Heart left ventricle (tissue), 16 donors: ENCODE measurements around the gene MYO16. TPM values are rescaled to one million over a fixed set of nuclear protein-coding genes. Genes with fewer than 3 reads are reported as not detected.
A peak's percentile ranks its signal among the peaks of the same experiment; 100 is the strongest.

ENCODE experiments used
- ATAC-seq, 4 donors: fragments of 200-7000 bp; cut with Tn5 transposase; one replicate each; pipeline ENCODE4 v1.9.1; 2020 to 2022; ENCODE audit warnings: moderate library complexity in 4 of 4, mild to moderate bottlenecking in 3 of 4, moderate number of reproducible peaks in 1 of 4
- DNase-seq, 5 donors: peaks; one replicate each; pipeline ENCODE4 v3.0.0-alpha.2; 2020
- H3K27ac ChIP-seq, 12 donors: fragments of 200-600 bp; sonication (generic) in 4 of 12; one replicate each; pipeline versions ENCODE4 v1.5.0 to v1.8.0; 2016 to 2022; ENCODE audit warnings: mild to moderate bottlenecking in 2 of 12
- H3K27me3 ChIP-seq, 9 donors: fragments of 200-600 bp; sonication (generic) in 2 of 9; one replicate each; pipeline versions ENCODE4 v1.5.1 to v1.8.0; 2016 to 2022; ENCODE audit warnings: mild to moderate bottlenecking in 3 of 9
- H3K36me3 ChIP-seq, 9 donors: fragments of 200-600 bp; sonication (generic) in 2 of 9; one replicate each; pipeline versions ENCODE4 v1.5.0 to v1.8.0; 2018 to 2022; ENCODE audit warnings: mild to moderate bottlenecking in 2 of 9
- H3K4me1 ChIP-seq, 12 donors: fragments of 200-600 bp; sonication (generic) in 4 of 12; one replicate each; pipeline versions ENCODE4 v1.5.0 to v1.8.0; 2016 to 2022; ENCODE audit warnings: mild to moderate bottlenecking in 3 of 12
- H3K4me3 ChIP-seq, 12 donors: fragments of 200-600 bp; sonication (generic) in 4 of 12; one replicate each; pipeline versions ENCODE4 v1.5.0 to v1.8.0; 2017 to 2022; ENCODE audit warnings: mild to moderate bottlenecking in 9 of 12, moderate library complexity in 4 of 12
- H3K9me3 ChIP-seq, 12 donors: fragments of 200-600 bp; sonication (generic) in 4 of 12; one replicate each; pipeline versions ENCODE4 v1.5.0 to v1.8.0; 2016 to 2022; ENCODE audit warnings: mild to moderate bottlenecking in 1 of 12
- POLR2A ChIP-seq, 2 donors: fragments of 450-650 bp; IDR thresholded peaks; one replicate each; pipeline ENCODE4 v1.6.1; 2017; ENCODE audit warnings: antibody characterized with exemption in 2 of 2, mild to moderate bottlenecking in 2 of 2, moderate library complexity in 2 of 2
- WGBS, 4 donors: extraction: QIAGEN DNeasy Blood & Tissue Kit in 2 of 4; methylation state at CpG; one replicate each; pipeline versions ENCODE4 v1.1.5 to v1.1.7; 2013 to 2018; 5-methylcytosine and 5-hydroxymethylcytosine counted together
- intact Hi-C, 10 donors: fragments of 100-400 bp; cut with DNase I; formaldehyde crosslinking; loops; one replicate each; pipeline versions ENCODE4 v1.11.1 to v1.14.2; 2022
- polyA plus RNA-seq, 2 donors: library from polyadenylated mRNA; stranded (reverse); fragments of 200-250 nt; gene quantifications; one replicate each; pipeline ENCODE4 v1.2.3, GENCODE V29; 2013
- total RNA-seq, 9 donors: library from RNA; depleted of rRNA in 2 of 9; stranded (reverse); fragments of >200 nt in 2 of 9; fragmentation: NEBNext Ultra II Directional in 3 of 9; extraction: Animal tissue kit (Norgen Biotek cat#: 25700) in 3 of 9; gene quantifications; one replicate each; pipeline versions ENCODE4 v1.1.0 to v1.2.4, GENCODE V29; 2016 to 2023
- TF ChIP-seq, protein P1 (sequence below), 12 donors: fragments of 200-600 bp; sonication (generic) in 4 of 12; IDR thresholded peaks; one replicate each; pipeline versions ENCODE4 v1.5.0 to v1.8.0; 2018 to 2022; ENCODE audit warnings: antibody characterized with exemption in 12 of 12, mild to moderate bottlenecking in 5 of 12
- donor health status: ischemic (EF 13 %, LVEDD 7.1; RV severe dilation, severe dysfunction).
- donor health status: healthy with polysubstance abuse.
- donor health status: DM: no; HTN: yes; CAD: no.
- donor health status: DM: no; HTN: no; CAD: no.
- donor health status: ischemic (EF 25% LVEDD 6.9; RV normal size, moderate dysfunction).
- donor health status: ischemic (EF 25% LVEDD 5.7; RV mildly dilated, moderate dysfunction).
- donor health status: healthy.
- donor health status: DM: yes; HTN: yes; CAD: no.
- donor health status: ischemic (EF 35%, LVEDD 5.7; RV mildly dilated, moderate dysfunction).
- donor health status: nonischemic (EF 11% LVEDD 7.7; RV severe dilation, severe dysfunction).
- donor health status: DM: yes; HTN: yes; CAD: no.
- donor health status: PGD.
- donor health status: ischemic (EF 29% LVEDD 5.4; RV normal size, mild dysfunction).
- donor health status: nonischemic (EF 23%, LVEDD 6.1; RV moderate dilation, normal function).

The MYO16 gene
- total and polyA plus RNA-seq, 11 donors, result 0.16 to 5.2 (median 0.81) TPM

DNA sequence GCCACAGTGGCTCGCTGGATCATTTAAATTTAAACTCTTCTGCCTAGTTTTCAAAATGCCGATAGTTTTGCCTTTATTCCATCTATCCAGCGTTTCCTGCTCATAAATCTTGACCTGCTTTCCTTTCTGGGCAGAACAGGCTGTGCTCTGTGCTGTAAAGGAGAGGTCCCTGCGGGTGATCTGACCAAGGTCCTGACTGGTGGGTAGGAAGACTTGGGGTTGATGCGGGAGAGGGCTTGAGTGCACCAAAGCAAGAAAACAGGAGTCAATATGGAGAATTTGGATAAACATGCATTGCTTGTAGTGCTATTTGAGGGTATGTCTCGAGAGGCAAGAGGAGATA, 533.6 kb downstream of the MYO16 start:
- Histone ChIP-seq H3K9me3 (no peaks in the 10 kb centered on the region), H3K27ac (no peak overlapping the region), H3K4me1 (peaks cover 0 to 5% (median 0%) of the 10 kb centered on the region in 12 donors), H3K27me3 (no peaks in the 10 kb centered on the region), H3K36me3 (no peaks in the 10 kb centered on the region), H3K4me3 (no peak overlapping the region)
- DNase-seq (no peak), ATAC-seq (no peak)
- intact Hi-C loops, result no loop called here
- 72 to 86% (median 78%) methylated on average over 6 of the region's 6 CpGs for WGBS, 4 donors
- no peak for TF ChIP-seq POLR2A (IDR thresholded peaks at IDR 0.05)
- TF ChIP-seq, protein P1, sequence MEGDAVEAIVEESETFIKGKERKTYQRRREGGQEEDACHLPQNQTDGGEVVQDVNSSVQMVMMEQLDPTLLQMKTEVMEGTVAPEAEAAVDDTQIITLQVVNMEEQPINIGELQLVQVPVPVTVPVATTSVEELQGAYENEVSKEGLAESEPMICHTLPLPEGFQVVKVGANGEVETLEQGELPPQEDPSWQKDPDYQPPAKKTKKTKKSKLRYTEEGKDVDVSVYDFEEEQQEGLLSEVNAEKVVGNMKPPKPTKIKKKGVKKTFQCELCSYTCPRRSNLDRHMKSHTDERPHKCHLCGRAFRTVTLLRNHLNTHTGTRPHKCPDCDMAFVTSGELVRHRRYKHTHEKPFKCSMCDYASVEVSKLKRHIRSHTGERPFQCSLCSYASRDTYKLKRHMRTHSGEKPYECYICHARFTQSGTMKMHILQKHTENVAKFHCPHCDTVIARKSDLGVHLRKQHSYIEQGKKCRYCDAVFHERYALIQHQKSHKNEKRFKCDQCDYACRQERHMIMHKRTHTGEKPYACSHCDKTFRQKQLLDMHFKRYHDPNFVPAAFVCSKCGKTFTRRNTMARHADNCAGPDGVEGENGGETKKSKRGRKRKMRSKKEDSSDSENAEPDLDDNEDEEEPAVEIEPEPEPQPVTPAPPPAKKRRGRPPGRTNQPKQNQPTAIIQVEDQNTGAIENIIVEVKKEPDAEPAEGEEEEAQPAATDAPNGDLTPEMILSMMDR (IDR thresholded peaks at IDR 0.05), result no peak

DNA sequence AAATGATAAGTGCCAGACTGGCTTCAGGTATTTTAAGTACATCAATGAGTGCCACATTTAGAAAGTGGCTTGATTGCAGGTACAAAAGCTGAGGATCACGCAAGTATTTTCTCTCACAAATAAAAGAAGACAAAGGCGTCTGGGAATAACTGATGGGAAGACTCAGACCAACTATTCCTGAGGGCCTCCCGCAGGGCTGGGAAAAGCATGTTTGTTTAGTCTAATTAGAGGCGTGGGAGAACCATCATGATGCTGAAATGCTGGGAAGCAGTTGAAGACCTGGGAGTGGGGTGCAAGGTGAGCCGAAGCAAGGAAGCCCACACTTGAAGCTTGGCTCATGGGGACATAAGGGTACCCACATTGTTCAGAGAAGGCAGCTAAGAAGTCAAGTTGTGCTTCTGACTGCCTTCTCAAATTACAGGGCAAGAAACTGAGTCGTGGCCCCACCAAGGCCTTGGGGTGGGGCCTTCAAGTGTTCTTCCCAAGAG, 536.0 kb downstream of the MYO16 start:
- Histone ChIP-seq H3K27me3 (no peaks in the 10 kb centered on the region), H3K4me3 (no peak overlapping the region), H3K36me3 (no peaks in the 10 kb centered on the region), H3K9me3 (no peaks in the 10 kb centered on the region), H3K27ac (no peak overlapping the region), H3K4me1 (peaks cover 0 to 5% (median 0%) of the 10 kb centered on the region in 12 donors)
- TF ChIP-seq POLR2A (IDR thresholded peaks at IDR 0.05), result no peak
- TF ChIP-seq, protein P1 (IDR thresholded peaks at IDR 0.05), result no peak
- intact Hi-C loops, result no loop called here
- DNase-seq, result no peak
- no peak for ATAC-seq
- WGBS, 4 donors, result 66 to 77% (median 69%) methylated on average over 6 of the region's 6 CpGs

DNA sequence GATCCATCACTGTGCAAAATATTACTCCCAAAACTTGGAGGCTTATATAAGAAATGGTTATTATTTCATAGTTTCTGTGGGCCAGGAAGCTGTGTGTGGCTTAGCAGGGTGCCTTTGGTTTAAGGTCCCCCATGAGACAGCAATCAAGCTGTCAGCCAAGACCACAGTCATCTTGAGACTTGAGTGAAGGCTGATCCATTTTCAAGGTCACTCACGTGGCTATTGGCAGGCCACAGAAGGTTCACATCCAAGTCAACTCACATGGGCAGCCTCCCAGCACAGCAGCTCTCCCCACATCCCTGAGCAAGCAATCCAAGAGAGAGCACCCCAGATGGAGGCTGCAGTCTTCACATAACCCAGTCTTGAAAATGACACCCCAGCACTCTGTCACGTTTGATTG, 537.4 kb downstream of the MYO16 start:
- Histone ChIP-seq H3K27me3 (no peaks in the 10 kb centered on the region), H3K36me3 (no peaks in the 10 kb centered on the region), H3K27ac (no peak overlapping the region), H3K9me3 (no peaks in the 10 kb centered on the region), H3K4me3 (no peak overlapping the region), H3K4me1 (peaks cover 0 to 5% (median 0%) of the 10 kb centered on the region in 12 donors)
- DNase-seq, result peak in 1 of 5 donors; percentile 39
- WGBS, 4 donors, result 11 to 45% (median 28%) methylated on average over 2 of the region's 2 CpGs
- no peak for TF ChIP-seq POLR2A (IDR thresholded peaks at IDR 0.05)
- TF ChIP-seq, protein P1 (IDR thresholded peaks at IDR 0.05), result no peak
- ATAC-seq, result peak in 3 of 4 donors; percentile 50 to 61 (median 57)
- intact Hi-C loops, result no loop called here

DNA sequence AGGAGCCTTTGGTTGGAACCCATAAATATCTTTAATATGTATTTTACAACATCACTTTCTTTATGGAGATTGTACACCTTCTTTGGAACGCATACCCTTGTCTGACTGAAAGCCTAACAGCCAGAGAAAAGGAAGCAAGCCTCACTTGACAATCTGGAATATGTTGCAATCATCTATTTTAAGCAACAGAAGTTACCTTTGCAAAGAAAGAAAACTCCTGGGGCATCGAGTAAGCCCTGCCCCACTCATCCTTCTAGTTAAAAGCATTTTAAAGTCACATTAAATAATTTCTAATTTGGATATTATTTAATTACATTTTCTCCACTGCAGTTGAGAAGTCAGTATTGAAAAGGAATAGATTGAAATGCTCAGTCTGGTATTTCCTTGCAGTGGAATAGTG, 542.7 kb downstream of the MYO16 start:
- intact Hi-C loops, result no loop called here
- no peak overlapping the region for H3K4me3 ChIP-seq
- no peaks in the 10 kb centered on the region for H3K27me3 ChIP-seq
- DNase-seq, result no peak
- WGBS, 4 donors, result 36 to 47% (median 42%) methylated on average over 2 of the region's 2 CpGs
- no peaks in the 10 kb centered on the region for H3K9me3 ChIP-seq
- TF ChIP-seq, protein P1 (IDR thresholded peaks at IDR 0.05), result no peak
- TF ChIP-seq POLR2A (IDR thresholded peaks at IDR 0.05), result no peak
- no peak overlapping the region for H3K27ac ChIP-seq
- peaks cover 0 to 2% (median 0%) of the 10 kb centered on the region in 12 donors for H3K4me1 ChIP-seq
- ATAC-seq, result peak in 1 of 4 donors; percentile 46
- H3K36me3 ChIP-seq, result no peaks in the 10 kb centered on the region
